GM18511 (cell line): ENCODE measurements around the gene PHYH.

ENCODE experiments used
- ATAC-seq: cut with Tn5 transposase; IDR thresholded peaks from one replicate; pipeline ENCODE4 v1.9.1; 2021; ENCODE audit warnings: mild to moderate bottlenecking, moderate library complexity; ENCODE audit not compliant: unreplicated experiment

The PHYH gene

GRCh38 chr10:13231190-13231589 is 68.7 kb downstream of the PHYH start:
- ATAC-seq, result no peak
